ENCODE measurements around the gene FBXL2.

DNA sequence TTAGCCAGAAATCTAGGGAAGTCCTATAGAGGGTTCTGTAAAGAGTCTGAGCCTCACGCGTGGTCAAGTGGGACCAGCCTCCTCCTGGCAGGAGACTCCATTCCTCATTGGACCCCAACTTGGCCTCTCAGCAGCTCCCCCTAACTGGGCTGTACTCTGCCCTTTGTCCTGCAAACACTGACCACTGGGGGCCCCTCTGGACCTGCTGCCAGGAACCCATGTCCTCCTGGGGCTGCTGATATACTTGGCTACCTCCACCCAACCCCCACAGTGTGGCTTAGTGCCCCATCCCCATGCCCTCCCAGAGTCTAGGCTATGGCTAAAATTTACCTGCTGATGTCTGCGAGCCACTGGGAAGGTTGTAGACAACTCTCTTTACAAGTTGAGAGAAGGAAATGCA is 100.2 kb downstream of the FBXL2 start:
- TF ChIP-seq CEBPB (IDR thresholded peaks at IDR 0.05) (no peak), RAD21 (IDR thresholded peaks at IDR 0.05; ENCODE audit: low read depth) (no peak), EP300 (IDR thresholded peaks at IDR 0.05; ENCODE audit: borderline replicate concordance) (no peak)
- TF ChIP-seq, protein P1, sequence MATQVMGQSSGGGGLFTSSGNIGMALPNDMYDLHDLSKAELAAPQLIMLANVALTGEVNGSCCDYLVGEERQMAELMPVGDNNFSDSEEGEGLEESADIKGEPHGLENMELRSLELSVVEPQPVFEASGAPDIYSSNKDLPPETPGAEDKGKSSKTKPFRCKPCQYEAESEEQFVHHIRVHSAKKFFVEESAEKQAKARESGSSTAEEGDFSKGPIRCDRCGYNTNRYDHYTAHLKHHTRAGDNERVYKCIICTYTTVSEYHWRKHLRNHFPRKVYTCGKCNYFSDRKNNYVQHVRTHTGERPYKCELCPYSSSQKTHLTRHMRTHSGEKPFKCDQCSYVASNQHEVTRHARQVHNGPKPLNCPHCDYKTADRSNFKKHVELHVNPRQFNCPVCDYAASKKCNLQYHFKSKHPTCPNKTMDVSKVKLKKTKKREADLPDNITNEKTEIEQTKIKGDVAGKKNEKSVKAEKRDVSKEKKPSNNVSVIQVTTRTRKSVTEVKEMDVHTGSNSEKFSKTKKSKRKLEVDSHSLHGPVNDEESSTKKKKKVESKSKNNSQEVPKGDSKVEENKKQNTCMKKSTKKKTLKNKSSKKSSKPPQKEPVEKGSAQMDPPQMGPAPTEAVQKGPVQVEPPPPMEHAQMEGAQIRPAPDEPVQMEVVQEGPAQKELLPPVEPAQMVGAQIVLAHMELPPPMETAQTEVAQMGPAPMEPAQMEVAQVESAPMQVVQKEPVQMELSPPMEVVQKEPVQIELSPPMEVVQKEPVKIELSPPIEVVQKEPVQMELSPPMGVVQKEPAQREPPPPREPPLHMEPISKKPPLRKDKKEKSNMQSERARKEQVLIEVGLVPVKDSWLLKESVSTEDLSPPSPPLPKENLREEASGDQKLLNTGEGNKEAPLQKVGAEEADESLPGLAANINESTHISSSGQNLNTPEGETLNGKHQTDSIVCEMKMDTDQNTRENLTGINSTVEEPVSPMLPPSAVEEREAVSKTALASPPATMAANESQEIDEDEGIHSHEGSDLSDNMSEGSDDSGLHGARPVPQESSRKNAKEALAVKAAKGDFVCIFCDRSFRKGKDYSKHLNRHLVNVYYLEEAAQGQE (IDR thresholded peaks at IDR 0.05; ENCODE audit: low read depth): no peak
